HEK293 (cell line): Measurements from ENCODE around the gene IP6K2.

Source experiments
- CTCF ChIA-PET: fragments of 350-600 bp; formaldehyde crosslinking; extraction: SDS; loops from one replicate; lab custom pipeline; 2021; ENCODE audit warnings: antibody characterized with exemption; lab: Yijun Ruan, JAX
- POLR2A ChIA-PET: fragments of 300-600 bp; formaldehyde crosslinking; extraction: SDS; loops from one replicate; lab custom pipeline; 2020; ENCODE audit warnings: antibody characterized with exemption, inconsistent platforms; lab: Yijun Ruan, JAX
- H3K27ac ChIP-seq: fragments of 200-500 bp; sonication (Bioruptor generic); 2 replicates; pipeline ENCODE4 v1.5.1; 2014; ENCODE audit warnings: low read depth, low read length, control low read depth, inconsistent platforms; ENCODE audit errors: extremely low read depth
- H3K36me3 ChIP-seq, 2 experiments: fragments of 200-500 bp in 1 of 2; sonication (Bioruptor generic) in 1 of 2; 1 replicate in 1 of 2; 2 replicates in 1 of 2; pipeline ENCODE4 v1.5.1; 2014 to 2017; ENCODE audit warnings: inconsistent platforms in 2 of 2, low read length in 2 of 2; ENCODE audit not compliant: control insufficient read depth in 2 of 2, insufficient read depth in 1 of 2
- H3K4me1 ChIP-seq: fragments of 200-500 bp; sonication (Bioruptor generic); 2 replicates; pipeline ENCODE4 v1.5.1; 2014; ENCODE audit warnings: mild to moderate bottlenecking, low read length, inconsistent platforms; ENCODE audit not compliant: control insufficient read depth, insufficient read depth
- H3K4me3 ChIP-seq: 2 replicates; pipeline ENCODE4 v1.5.1; 2011; ENCODE audit warnings: low read depth, mild to moderate bottlenecking, control low read depth, low read length, moderate library complexity
- H3K9me3 ChIP-seq: fragments of 200-500 bp; sonication (Bioruptor generic); 2 replicates; pipeline ENCODE4 v1.5.1; 2014; ENCODE audit warnings: low read depth, low read length, inconsistent platforms; ENCODE audit not compliant: control insufficient read depth, insufficient read depth
- KLF16 ChIP-seq: fragments of 450-650 bp; formaldehyde crosslinking; IDR thresholded peaks from 2 replicates; pipeline ENCODE4 v1.5.1; 2017; ENCODE audit warnings: missing biosample characterization, missing genetic modification characterization
- RBAK ChIP-seq: fragments of 450-650 bp; formaldehyde crosslinking; IDR thresholded peaks from 2 replicates; pipeline ENCODE4 v1.5.1; 2016; ENCODE audit warnings: missing biosample characterization, missing genetic modification characterization
- SCRT2 ChIP-seq: fragments of 450-650 bp; formaldehyde crosslinking; IDR thresholded peaks from 2 replicates; pipeline ENCODE4 v1.5.1; 2016; ENCODE audit warnings: missing biosample characterization, missing genetic modification characterization
- ZBTB17 ChIP-seq: fragments of 450-650 bp; formaldehyde crosslinking; IDR thresholded peaks from 2 replicates; pipeline ENCODE4 v1.5.1; 2016; ENCODE audit warnings: missing biosample characterization, missing genetic modification characterization
- ZBTB20 ChIP-seq: fragments of 450-650 bp; formaldehyde crosslinking; IDR thresholded peaks from 2 replicates; pipeline ENCODE4 v1.5.1; 2016; ENCODE audit warnings: missing biosample characterization, missing genetic modification characterization
- ZIC2 ChIP-seq: fragments of 450-650 bp; formaldehyde crosslinking; IDR thresholded peaks from 2 replicates; pipeline ENCODE4 v1.5.1; 2016; ENCODE audit warnings: missing biosample characterization, missing genetic modification characterization
- ZNF175 ChIP-seq: fragments of 450-650 bp; formaldehyde crosslinking; IDR thresholded peaks from 2 replicates; pipeline ENCODE4 v1.5.1; 2016; ENCODE audit warnings: missing biosample characterization, missing genetic modification characterization
- ZNF184 ChIP-seq: fragments of 450-650 bp; IDR thresholded peaks from 2 replicates; pipeline ENCODE4 v1.5.1; 2018; ENCODE audit warnings: missing biosample characterization, mild to moderate bottlenecking, missing genetic modification characterization
- ZNF202 ChIP-seq: fragments of 450-650 bp; formaldehyde crosslinking; IDR thresholded peaks from 2 replicates; pipeline ENCODE4 v1.5.1; 2016; ENCODE audit warnings: missing biosample characterization, missing genetic modification characterization, borderline replicate concordance
- ZNF214 ChIP-seq: fragments of 450-650 bp; formaldehyde crosslinking; IDR thresholded peaks from 2 replicates; pipeline ENCODE4 v1.5.1; 2017; ENCODE audit warnings: missing biosample characterization, mild to moderate bottlenecking, missing genetic modification characterization, borderline replicate concordance
- ZNF239 ChIP-seq: fragments of 450-650 bp; formaldehyde crosslinking; IDR thresholded peaks from 2 replicates; pipeline ENCODE4 v1.5.1; 2016; ENCODE audit warnings: missing biosample characterization, missing genetic modification characterization
- ZNF366 ChIP-seq: fragments of 450-650 bp; formaldehyde crosslinking; conservative IDR thresholded peaks from 2 replicates; pipeline ENCODE4 v1.5.1; 2016; ENCODE audit warnings: missing biosample characterization, missing genetic modification characterization
- ZNF404 ChIP-seq: fragments of 450-650 bp; formaldehyde crosslinking; IDR thresholded peaks from 2 replicates; pipeline ENCODE4 v1.5.1; 2017; ENCODE audit warnings: missing biosample characterization, missing genetic modification characterization
- ZNF529 ChIP-seq: fragments of 450-650 bp; formaldehyde crosslinking; IDR thresholded peaks from 2 replicates; pipeline ENCODE4 v1.5.1; 2017; ENCODE audit warnings: missing genetic modification characterization, missing biosample characterization; ENCODE audit not compliant: insufficient replicate concordance
- ZNF621 ChIP-seq: fragments of 450-650 bp; formaldehyde crosslinking; IDR thresholded peaks from 2 replicates; pipeline ENCODE4 v1.5.1; 2017; ENCODE audit warnings: missing biosample characterization, missing genetic modification characterization
- ZNF626 ChIP-seq: fragments of 450-650 bp; sonication (Bioruptor Pico); formaldehyde crosslinking; IDR thresholded peaks from 2 replicates; pipeline ENCODE4 v1.5.1; 2018; ENCODE audit warnings: missing biosample characterization, missing genetic modification characterization, inconsistent platforms
- TF ChIP-seq, protein P1 (sequence below): fragments of 450-650 bp; formaldehyde crosslinking; IDR thresholded peaks from 2 replicates; pipeline ENCODE4 v1.5.1; 2016; ENCODE audit warnings: missing biosample characterization, missing genetic modification characterization
- TF ChIP-seq, protein P2 (sequence below): fragments of 450-650 bp; IDR thresholded peaks from 2 replicates; pipeline ENCODE4 v1.5.1; 2018; ENCODE audit warnings: missing biosample characterization, missing genetic modification characterization
- TF ChIP-seq, protein P3 (sequence below): fragments of 450-650 bp; formaldehyde crosslinking; IDR thresholded peaks from 2 replicates; pipeline ENCODE4 v1.5.1; 2016; ENCODE audit warnings: missing biosample characterization, missing genetic modification characterization
- TF ChIP-seq, protein P4 (sequence below): IDR thresholded peaks from 2 replicates; pipeline ENCODE4 v1.6.1; 2011; ENCODE audit warnings: mild to moderate bottlenecking, low read depth, low read length, borderline replicate concordance
- TF ChIP-seq, protein P5 (sequence below): fragments of 450-650 bp; formaldehyde crosslinking; IDR thresholded peaks from 2 replicates; pipeline ENCODE4 v1.5.1; 2016; ENCODE audit warnings: missing biosample characterization, missing genetic modification characterization
- TF ChIP-seq, protein P6 (sequence below): fragments of 450-650 bp; formaldehyde crosslinking; IDR thresholded peaks from 2 replicates; pipeline ENCODE4 v1.5.1; 2017; ENCODE audit warnings: missing biosample characterization, missing genetic modification characterization

IP6K2 gene, protein sequence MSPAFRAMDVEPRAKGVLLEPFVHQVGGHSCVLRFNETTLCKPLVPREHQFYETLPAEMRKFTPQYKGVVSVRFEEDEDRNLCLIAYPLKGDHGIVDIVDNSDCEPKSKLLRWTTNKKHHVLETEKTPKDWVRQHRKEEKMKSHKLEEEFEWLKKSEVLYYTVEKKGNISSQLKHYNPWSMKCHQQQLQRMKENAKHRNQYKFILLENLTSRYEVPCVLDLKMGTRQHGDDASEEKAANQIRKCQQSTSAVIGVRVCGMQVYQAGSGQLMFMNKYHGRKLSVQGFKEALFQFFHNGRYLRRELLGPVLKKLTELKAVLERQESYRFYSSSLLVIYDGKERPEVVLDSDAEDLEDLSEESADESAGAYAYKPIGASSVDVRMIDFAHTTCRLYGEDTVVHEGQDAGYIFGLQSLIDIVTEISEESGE

DNA sequence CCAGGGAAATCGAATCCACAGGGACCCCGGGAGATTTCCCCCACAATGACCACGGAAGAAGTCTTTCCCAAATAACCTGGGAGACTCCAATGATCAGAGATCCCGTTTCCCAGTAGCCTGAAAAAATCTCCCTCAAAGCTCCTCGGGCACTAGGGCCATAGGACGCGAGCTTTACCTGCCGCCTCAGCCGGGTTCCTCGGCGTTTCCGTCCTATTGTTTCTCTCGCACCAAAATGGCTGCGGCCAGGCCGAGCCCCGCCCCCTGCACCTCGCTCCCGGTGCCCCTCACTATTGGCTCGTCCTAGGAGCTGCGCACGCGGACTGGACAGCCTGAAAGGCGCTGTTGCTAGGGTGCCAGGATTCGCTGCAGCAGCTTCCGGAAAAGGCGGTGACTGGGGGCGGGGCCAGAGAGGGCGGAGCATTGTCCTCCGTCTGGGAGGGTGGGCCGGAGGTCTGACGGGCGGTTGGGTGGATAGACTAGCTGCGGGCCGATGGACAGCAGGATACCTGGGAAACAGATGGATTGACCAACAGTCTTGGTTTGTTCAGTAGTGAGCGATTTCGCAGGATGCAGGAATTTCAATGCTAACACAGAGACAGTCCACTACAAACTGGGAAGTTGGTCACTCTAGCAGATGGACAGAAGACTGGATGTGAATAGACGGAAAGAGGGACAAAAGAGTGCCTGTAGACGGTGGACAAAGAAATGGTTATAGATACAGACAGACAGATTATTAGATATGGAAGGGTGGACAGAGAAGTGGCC is at the start of gene IP6K2:
Gene IP6K2, minus strand, starts transcription at position 240 of the 765 bp plus-strand sequence. CDS start 21,930 bp downstream, outside the sequence.
- CTCF ChIA-PET, result interaction anchor here (0.5 to 2.3 kb wide), 6 partner anchors 11 to 195 kb away, joined by 3 to 4 read pairs (median 4); partner anchors contain the start of gene NCKIPSD
- Histone ChIP-seq H3K4me1 (no peaks in the 10 kb centered on the region), H3K27ac (peak within 1 kb of the TSS; percentile 80), H3K9me3 (no peaks in the 10 kb centered on the region), H3K4me3 (peak within 1 kb of the TSS; percentile 67), H3K36me3 (peaks cover 9 to 29% of the 10 kb centered on the region in 2 experiments; a peak in 2 of 3 replicates)
- POLR2A ChIA-PET, result interaction anchor here (0.6 to 2.0 kb wide), 12 partner anchors 9 to 529 kb away, joined by 3 to 6 read pairs (median 3); partner anchors contain the start of genes ATRIP, CDC25A, NDUFAF3 and SLC25A20
- TF ChIP-seq ZNF214 (tag by site-specific recombination) (no peak), ZIC2 (no peak), SCRT2 (tag by site-specific recombination) (no peak), ZNF621 (no peak), ZNF184 (tag by site-specific recombination) (no peak), ZNF239 (tag by site-specific recombination) (no peak), ZNF529 (no peak), ZBTB20 (tag by site-specific recombination) (peak; percentile 1; the same call in 1 of the 2 replicates), ZNF175 (tag by site-specific recombination) (no peak), KLF16 (peak; percentile 28; the same call in 1 of the 2 replicates), RBAK (no peak), ZNF626 (tag by site-specific recombination) (no peak), ZNF202 (tag by site-specific recombination) (no peak), ZBTB17 (tag by site-specific recombination) (peak; percentile 96), ZNF366 (peak; percentile 84), ZNF404 (tag by site-specific recombination) (no peak)
- TF ChIP-seq, protein P1, sequence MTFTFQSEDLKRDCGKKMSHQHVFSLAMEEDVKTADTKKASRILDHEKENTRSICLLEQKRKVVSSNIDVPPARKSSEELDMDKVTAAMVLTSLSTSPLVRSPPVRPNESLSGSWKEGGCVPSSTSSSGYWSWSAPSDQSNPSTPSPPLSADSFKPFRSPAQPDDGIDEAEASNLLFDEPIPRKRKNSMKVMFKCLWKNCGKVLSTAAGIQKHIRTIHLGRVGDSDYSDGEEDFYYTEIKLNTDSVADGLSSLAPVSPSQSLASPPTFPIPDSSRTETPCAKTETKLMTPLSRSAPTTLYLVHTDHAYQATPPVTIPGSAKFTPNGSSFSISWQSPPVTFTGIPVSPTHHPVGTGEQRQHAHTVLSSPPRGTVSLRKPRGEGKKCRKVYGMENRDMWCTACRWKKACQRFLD (tag by site-specific recombination), result no peak
- TF ChIP-seq, protein P2, sequence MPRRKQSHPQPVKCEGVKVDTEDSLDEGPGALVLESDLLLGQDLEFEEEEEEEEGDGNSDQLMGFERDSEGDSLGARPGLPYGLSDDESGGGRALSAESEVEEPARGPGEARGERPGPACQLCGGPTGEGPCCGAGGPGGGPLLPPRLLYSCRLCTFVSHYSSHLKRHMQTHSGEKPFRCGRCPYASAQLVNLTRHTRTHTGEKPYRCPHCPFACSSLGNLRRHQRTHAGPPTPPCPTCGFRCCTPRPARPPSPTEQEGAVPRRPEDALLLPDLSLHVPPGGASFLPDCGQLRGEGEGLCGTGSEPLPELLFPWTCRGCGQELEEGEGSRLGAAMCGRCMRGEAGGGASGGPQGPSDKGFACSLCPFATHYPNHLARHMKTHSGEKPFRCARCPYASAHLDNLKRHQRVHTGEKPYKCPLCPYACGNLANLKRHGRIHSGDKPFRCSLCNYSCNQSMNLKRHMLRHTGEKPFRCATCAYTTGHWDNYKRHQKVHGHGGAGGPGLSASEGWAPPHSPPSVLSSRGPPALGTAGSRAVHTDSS, result no peak
- TF ChIP-seq, protein P3, sequence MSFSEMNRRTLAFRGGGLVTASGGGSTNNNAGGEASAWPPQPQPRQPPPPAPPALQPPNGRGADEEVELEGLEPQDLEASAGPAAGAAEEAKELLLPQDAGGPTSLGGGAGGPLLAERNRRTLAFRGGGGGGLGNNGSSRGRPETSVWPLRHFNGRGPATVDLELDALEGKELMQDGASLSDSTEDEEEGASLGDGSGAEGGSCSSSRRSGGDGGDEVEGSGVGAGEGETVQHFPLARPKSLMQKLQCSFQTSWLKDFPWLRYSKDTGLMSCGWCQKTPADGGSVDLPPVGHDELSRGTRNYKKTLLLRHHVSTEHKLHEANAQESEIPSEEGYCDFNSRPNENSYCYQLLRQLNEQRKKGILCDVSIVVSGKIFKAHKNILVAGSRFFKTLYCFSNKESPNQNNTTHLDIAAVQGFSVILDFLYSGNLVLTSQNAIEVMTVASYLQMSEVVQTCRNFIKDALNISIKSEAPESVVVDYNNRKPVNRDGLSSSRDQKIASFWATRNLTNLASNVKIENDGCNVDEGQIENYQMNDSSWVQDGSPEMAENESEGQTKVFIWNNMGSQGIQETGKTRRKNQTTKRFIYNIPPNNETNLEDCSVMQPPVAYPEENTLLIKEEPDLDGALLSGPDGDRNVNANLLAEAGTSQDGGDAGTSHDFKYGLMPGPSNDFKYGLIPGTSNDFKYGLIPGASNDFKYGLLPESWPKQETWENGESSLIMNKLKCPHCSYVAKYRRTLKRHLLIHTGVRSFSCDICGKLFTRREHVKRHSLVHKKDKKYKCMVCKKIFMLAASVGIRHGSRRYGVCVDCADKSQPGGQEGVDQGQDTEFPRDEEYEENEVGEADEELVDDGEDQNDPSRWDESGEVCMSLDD (tag by site-specific recombination), result no peak
- TF ChIP-seq, protein P4, sequence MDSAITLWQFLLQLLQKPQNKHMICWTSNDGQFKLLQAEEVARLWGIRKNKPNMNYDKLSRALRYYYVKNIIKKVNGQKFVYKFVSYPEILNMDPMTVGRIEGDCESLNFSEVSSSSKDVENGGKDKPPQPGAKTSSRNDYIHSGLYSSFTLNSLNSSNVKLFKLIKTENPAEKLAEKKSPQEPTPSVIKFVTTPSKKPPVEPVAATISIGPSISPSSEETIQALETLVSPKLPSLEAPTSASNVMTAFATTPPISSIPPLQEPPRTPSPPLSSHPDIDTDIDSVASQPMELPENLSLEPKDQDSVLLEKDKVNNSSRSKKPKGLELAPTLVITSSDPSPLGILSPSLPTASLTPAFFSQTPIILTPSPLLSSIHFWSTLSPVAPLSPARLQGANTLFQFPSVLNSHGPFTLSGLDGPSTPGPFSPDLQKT, result peak; percentile 62; the same call in 1 of the 2 replicates
- TF ChIP-seq, protein P5, sequence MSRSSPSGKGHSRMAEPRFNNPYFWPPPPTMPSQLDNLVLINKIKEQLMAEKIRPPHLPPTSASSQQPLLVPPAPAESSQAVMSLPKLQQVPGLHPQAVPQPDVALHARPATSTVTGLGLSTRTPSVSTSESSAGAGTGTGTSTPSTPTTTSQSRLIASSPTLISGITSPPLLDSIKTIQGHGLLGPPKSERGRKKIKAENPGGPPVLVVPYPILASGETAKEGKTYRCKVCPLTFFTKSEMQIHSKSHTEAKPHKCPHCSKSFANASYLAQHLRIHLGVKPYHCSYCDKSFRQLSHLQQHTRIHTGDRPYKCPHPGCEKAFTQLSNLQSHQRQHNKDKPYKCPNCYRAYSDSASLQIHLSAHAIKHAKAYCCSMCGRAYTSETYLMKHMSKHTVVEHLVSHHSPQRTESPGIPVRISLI (tag by site-specific recombination), result no peak
- TF ChIP-seq, protein P6, sequence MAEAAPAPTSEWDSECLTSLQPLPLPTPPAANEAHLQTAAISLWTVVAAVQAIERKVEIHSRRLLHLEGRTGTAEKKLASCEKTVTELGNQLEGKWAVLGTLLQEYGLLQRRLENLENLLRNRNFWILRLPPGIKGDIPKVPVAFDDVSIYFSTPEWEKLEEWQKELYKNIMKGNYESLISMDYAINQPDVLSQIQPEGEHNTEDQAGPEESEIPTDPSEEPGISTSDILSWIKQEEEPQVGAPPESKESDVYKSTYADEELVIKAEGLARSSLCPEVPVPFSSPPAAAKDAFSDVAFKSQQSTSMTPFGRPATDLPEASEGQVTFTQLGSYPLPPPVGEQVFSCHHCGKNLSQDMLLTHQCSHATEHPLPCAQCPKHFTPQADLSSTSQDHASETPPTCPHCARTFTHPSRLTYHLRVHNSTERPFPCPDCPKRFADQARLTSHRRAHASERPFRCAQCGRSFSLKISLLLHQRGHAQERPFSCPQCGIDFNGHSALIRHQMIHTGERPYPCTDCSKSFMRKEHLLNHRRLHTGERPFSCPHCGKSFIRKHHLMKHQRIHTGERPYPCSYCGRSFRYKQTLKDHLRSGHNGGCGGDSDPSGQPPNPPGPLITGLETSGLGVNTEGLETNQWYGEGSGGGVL, result no peak
